GOT3 (cell line): ENCODE measurements around the gene GDPD3.

ENCODE experiments used
- DNase-seq: peaks from one replicate; lab custom pipeline; 2025; ENCODE audit warnings: mixed read lengths; lab: John Stamatoyannopoulos, UW

The GDPD3 gene

GRCh38 chr16:30054959-30055553, 58.3 kb downstream of the GDPD3 start:
- no peak for DNase-seq
